ENCODE results near the gene RELN. TPM values are rescaled to one million over a fixed set of nuclear protein-coding genes. Genes with fewer than 3 reads are reported as not detected.

The RELN gene
- total RNA-seq, 4 donors from 2014 or later, result 16.0 to 52.3 (median 23.6) TPM

DNA sequence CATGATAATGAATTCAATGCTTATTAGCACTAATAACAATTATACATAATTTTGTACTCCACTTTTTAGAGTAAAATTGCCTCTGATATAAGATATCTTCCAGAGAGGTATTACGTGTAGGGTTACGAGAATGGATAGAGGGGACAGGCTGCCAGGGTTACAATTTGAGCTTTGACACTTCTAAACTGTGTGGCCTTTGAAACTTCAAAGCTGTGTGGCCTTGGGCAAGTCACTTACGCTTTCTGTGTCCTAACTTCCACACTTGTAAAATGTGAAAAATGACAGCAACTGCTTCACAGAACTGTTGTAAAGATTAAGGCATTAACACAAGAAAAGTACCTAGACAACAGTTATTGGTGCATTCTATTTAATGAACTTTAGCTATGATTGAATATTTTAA is 283.9 kb downstream of the RELN start:
- TF ChIP-seq, protein P1, sequence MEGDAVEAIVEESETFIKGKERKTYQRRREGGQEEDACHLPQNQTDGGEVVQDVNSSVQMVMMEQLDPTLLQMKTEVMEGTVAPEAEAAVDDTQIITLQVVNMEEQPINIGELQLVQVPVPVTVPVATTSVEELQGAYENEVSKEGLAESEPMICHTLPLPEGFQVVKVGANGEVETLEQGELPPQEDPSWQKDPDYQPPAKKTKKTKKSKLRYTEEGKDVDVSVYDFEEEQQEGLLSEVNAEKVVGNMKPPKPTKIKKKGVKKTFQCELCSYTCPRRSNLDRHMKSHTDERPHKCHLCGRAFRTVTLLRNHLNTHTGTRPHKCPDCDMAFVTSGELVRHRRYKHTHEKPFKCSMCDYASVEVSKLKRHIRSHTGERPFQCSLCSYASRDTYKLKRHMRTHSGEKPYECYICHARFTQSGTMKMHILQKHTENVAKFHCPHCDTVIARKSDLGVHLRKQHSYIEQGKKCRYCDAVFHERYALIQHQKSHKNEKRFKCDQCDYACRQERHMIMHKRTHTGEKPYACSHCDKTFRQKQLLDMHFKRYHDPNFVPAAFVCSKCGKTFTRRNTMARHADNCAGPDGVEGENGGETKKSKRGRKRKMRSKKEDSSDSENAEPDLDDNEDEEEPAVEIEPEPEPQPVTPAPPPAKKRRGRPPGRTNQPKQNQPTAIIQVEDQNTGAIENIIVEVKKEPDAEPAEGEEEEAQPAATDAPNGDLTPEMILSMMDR (IDR thresholded peaks at IDR 0.05), result no peak
- no peak for TF ChIP-seq POLR2A (IDR thresholded peaks at IDR 0.05)
- Histone ChIP-seq H3K4me3 (replicated peaks in 1 of 3) (no peak overlapping the region), H3K4me1 (no peaks in the 10 kb centered on the region), H3K9me3 (no peaks in the 10 kb centered on the region), H3K27ac (no peak overlapping the region), H3K36me3 (no peaks in the 10 kb centered on the region), H3K27me3 (no peaks in the 10 kb centered on the region)
- intact Hi-C loops (cut with DNase I), result no loop called here
- DNase-seq, result no peak
- WGBS, 2 donors, result 80 to 92% methylated on average over 3 of the region's 3 CpGs

DNA sequence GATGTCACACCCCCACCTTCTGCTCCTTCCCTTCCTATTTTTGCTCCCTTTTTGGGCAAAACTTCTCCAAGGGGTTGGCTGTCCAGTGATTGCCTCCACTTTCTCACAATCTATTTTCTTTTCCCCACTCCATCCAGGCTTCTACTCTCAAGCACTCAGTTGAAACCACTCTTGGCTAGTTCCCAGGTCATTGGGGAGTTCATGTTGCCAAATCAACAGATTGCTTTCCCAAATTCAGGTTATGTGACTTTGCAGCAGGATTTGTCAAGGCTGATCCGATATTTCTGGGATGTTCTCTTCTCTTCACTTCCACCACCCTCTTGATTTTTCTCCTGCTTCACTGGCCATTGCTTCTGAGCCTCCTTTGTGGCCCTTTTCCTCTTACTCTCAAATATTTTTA is 284.8 kb downstream of the RELN start:
- no peak for TF ChIP-seq POLR2A (IDR thresholded peaks at IDR 0.05)
- TF ChIP-seq, protein P1 (IDR thresholded peaks at IDR 0.05), result no peak
- peak; percentile 8 to 23 for DNase-seq
- no peaks in the 10 kb centered on the region for H3K36me3 ChIP-seq
- no peaks in the 10 kb centered on the region for H3K9me3 ChIP-seq
- intact Hi-C loops (cut with DNase I), result no loop called here
- H3K4me1 ChIP-seq, result no peaks in the 10 kb centered on the region
- no peak overlapping the region for H3K4me3 ChIP-seq (replicated peaks in 1 of 3)
- H3K27me3 ChIP-seq, result no peaks in the 10 kb centered on the region
- no peak overlapping the region for H3K27ac ChIP-seq
- WGBS, 2 donors, result 47 to 55% methylated on average over 1 of the region's 1 CpG

DNA sequence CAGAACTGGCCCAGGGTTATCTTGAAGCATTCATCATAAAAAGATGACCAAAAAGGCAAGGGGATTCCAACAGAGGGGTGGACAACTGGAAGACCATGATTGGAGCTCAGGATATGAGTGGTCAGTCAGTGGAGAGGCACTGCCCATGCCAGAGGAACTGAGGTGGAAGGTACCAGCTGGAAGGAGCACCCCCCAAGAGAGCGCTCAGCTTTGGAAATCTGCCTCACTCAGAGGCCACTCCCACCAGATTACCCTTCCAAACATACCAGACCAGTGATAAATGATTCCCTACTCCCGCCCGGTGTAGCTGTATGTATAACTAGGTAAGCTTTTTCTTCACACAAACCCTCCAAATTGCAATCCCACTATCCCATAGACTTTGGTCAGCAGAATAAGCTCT is 286.5 kb downstream of the RELN start:
- intact Hi-C loops (cut with DNase I), result no loop called here
- Histone ChIP-seq H3K9me3 (no peaks in the 10 kb centered on the region), H3K36me3 (no peaks in the 10 kb centered on the region), H3K4me3 (replicated peaks in 1 of 3) (no peak overlapping the region), H3K27ac (no peak overlapping the region), H3K4me1 (no peaks in the 10 kb centered on the region), H3K27me3 (no peaks in the 10 kb centered on the region)
- WGBS, 2 donors, result 76 to 80% methylated on average over 3 of the region's 3 CpGs
- TF ChIP-seq, protein P1 (IDR thresholded peaks at IDR 0.05), result no peak
- no peak for TF ChIP-seq POLR2A (IDR thresholded peaks at IDR 0.05)
- DNase-seq, result no peak

DNA sequence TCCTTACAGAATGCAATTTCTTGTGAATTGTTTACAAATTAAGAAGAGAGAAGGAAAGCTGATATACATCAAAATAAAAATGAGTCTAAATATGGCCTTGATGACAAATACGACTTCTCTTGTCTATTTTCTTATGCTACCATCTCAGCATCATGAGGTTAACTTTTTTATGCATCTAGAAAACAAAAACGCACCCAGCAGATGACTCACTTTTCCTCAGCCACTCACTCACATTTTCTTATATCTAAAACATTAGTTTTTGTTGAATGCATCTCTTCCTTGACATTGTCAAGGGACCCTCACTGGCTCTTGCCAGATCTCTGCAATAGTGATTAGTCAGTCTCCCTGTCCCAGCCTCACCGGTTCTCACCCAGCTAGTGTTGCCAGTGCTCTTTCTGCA is 287.0 kb downstream of the RELN start:
- Histone ChIP-seq H3K4me3 (replicated peaks in 1 of 3) (no peak overlapping the region), H3K27me3 (no peaks in the 10 kb centered on the region), H3K27ac (no peak overlapping the region), H3K4me1 (no peaks in the 10 kb centered on the region), H3K9me3 (no peaks in the 10 kb centered on the region), H3K36me3 (no peaks in the 10 kb centered on the region)
- DNase-seq, result no peak
- intact Hi-C loops (cut with DNase I), result no loop called here
- WGBS, 2 donors, result 45 to 64% methylated on average over 3 of the region's 3 CpGs
- TF ChIP-seq POLR2A (IDR thresholded peaks at IDR 0.05), result no peak
- TF ChIP-seq, protein P1 (IDR thresholded peaks at IDR 0.05), result no peak

DNA sequence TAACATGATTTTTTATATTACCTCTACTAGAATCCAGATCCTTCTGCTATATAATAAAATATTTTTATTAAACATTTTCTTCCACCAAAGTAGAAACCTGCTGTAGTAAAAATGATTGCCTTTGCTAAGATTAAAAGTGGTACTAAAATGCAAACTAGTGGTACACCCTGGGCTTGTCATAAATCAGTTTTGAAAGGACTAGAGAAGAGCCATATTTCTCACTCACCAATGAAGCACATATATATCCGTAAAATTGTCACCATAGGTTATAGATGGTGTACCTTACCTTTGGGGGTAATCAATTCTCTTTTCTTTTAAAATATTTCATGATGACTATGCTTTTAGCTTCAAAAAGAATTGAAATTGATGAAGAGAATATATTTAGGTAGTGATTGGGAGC is 290.4 kb downstream of the RELN start:
- WGBS, 2 donors, result 91% methylated on average over 1 of the region's 1 CpG
- Histone ChIP-seq H3K4me3 (replicated peaks in 1 of 3) (no peak overlapping the region), H3K27me3 (no peaks in the 10 kb centered on the region), H3K27ac (no peak overlapping the region), H3K4me1 (no peaks in the 10 kb centered on the region), H3K36me3 (no peaks in the 10 kb centered on the region), H3K9me3 (no peaks in the 10 kb centered on the region)
- TF ChIP-seq, protein P1 (IDR thresholded peaks at IDR 0.05), result no peak
- TF ChIP-seq POLR2A (IDR thresholded peaks at IDR 0.05), result no peak
- intact Hi-C loops (cut with DNase I), result no loop called here
- no peak for DNase-seq

Data from thyroid gland (tissue), 4 donors.